RWPE1 (cell line): Measurements from ENCODE around the gene GLRX.

Experiments
- CTCF ChIA-PET: fragments of 350-600 bp; sonication (Branson Sonifier 250); formaldehyde crosslinking; extraction: SDS; loops from one replicate; lab custom pipeline; 2021; lab: Yijun Ruan, JAX
- POLR2A ChIA-PET: fragments of 400-600 bp; formaldehyde crosslinking; extraction: SDS; loops from one replicate; lab custom pipeline; 2020; ENCODE audit warnings: antibody characterized with exemption; ENCODE audit not compliant: low non-redundant PET; lab: Yijun Ruan, JAX
- DNase-seq: peaks from one replicate; pipeline ENCODE4 v3.0.0; 2012; ENCODE audit warnings: low spot score
- H3K27ac ChIP-seq: fragments of 450-650 bp; 2 replicates; pipeline ENCODE4 v1.5.1; 2017
- TF ChIP-seq, protein P1 (sequence below): fragments of 450-650 bp; conservative IDR thresholded peaks from 2 replicates; pipeline ENCODE4 v1.5.1; 2017; ENCODE audit warnings: low read depth, mild to moderate bottlenecking

GLRX gene

DNA sequence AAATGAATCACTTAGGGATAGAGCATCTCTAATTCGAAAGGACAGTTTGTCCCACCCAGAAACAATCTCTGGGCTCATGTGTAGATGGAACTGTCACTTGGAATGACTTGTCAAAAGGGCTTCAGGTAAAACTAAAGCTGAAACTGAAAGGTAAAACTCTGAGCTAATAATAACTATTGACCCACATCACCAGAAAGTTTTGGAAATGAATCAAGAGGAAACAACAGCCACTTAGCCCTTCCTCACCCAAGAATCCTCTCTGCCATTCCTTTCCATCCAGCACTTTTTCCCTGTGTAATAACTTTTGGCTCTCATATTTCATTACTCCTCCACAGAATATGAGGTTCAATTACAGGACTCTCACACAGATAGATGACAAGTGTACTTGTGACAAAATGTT lies 14.0 kb upstream of the GLRX start:
- TF ChIP-seq, protein P1, sequence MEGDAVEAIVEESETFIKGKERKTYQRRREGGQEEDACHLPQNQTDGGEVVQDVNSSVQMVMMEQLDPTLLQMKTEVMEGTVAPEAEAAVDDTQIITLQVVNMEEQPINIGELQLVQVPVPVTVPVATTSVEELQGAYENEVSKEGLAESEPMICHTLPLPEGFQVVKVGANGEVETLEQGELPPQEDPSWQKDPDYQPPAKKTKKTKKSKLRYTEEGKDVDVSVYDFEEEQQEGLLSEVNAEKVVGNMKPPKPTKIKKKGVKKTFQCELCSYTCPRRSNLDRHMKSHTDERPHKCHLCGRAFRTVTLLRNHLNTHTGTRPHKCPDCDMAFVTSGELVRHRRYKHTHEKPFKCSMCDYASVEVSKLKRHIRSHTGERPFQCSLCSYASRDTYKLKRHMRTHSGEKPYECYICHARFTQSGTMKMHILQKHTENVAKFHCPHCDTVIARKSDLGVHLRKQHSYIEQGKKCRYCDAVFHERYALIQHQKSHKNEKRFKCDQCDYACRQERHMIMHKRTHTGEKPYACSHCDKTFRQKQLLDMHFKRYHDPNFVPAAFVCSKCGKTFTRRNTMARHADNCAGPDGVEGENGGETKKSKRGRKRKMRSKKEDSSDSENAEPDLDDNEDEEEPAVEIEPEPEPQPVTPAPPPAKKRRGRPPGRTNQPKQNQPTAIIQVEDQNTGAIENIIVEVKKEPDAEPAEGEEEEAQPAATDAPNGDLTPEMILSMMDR = no peak
- CTCF ChIA-PET = interaction anchor here (0.6 to 1.8 kb wide), 2 partner anchors 56 to 499 kb away, joined by 6 to 7 read pairs; no protein-coding TSS in a partner anchor
- H3K27ac ChIP-seq = no peak overlapping the region
- POLR2A ChIA-PET = no interaction called here
- no peak for DNase-seq

GRCh38 chr5:95835682-95836385 lies 13.3 kb upstream of the GLRX start:
- TF ChIP-seq, protein P1 = no peak
- ChIA-PET CTCF (interaction anchor here (1.8 kb wide), 1 partner anchor 55 kb away, joined by 6 read pairs; no protein-coding TSS in a partner anchor), POLR2A (no interaction called here)
- no peak overlapping the region for H3K27ac ChIP-seq
- no peak for DNase-seq

GRCh38 chr5:95832664-95833063 lies 10.1 kb upstream of the GLRX start:
- POLR2A ChIA-PET = no interaction called here
- TF ChIP-seq, protein P1 = no peak
- CTCF ChIA-PET = interaction anchor here (1.0 kb wide), 1 partner anchor 189 kb away, joined by 3 read pairs; no protein-coding TSS in a partner anchor
- no peak overlapping the region for H3K27ac ChIP-seq
- no peak for DNase-seq

DNA sequence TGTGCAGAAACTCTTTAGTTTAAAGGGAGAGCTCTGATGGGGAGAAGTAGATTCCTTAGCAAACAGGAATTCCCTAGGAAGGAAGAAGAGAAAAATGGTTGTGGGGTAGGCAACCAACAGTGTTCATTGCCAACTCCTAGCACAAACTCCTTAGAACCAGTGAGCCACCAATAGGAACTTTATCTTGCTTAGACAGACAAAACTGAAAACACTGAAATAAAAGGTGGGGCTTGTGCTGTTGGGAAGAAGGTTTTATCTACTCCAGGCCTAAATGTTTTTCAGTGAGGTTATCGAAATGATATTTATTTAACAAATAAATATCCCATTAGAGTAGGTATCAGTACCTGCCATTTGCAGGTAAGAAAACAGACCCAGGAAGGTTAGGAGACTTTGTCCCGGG lies 7.7 kb upstream of the GLRX start:
- no peak overlapping the region for H3K27ac ChIP-seq
- no peak for DNase-seq
- POLR2A ChIA-PET = no interaction called here
- CTCF ChIA-PET = no interaction called here
- TF ChIP-seq, protein P1 = no peak

- DNase-seq = no peak
- CTCF ChIA-PET = interaction anchor here (0.5 kb wide), 1 partner anchor 9 kb away, joined by 3 read pairs; no protein-coding TSS in a partner anchor
- TF ChIP-seq, protein P1 = no peak
- POLR2A ChIA-PET = no interaction called here
- H3K27ac ChIP-seq = no peak overlapping the region
Observed at GRCh38 chr5:95827892-95828246, 5.3 kb upstream of the GLRX start.

GRCh38 chr5:95826949-95827891 lies 4.7 kb upstream of the GLRX start:
- no peak for DNase-seq
- POLR2A ChIA-PET = no interaction called here
- H3K27ac ChIP-seq = no peak overlapping the region
- CTCF ChIA-PET = no interaction called here
- TF ChIP-seq, protein P1 = no peak
